Measurements from ENCODE around the gene METTL1. TPM values are rescaled to one million over a fixed set of nuclear protein-coding genes. Genes with fewer than 3 reads are reported as not detected.

METTL1 gene
- total RNA-seq, 2 donors from 2014 or later = 26.1 to 28.7 TPM

- Mint-ChIP-seq H3K27me3 (ENCODE audit: insufficient read depth) (no peaks in the 10 kb centered on the region), H3K4me3 (no peak overlapping the region), H3K4me1 (no peaks in the 10 kb centered on the region), H3K27ac (no peak overlapping the region), H3K36me3 (ENCODE audit: low read depth) (peaks cover 19% of the 10 kb centered on the region), H3K9me3 (no peaks in the 10 kb centered on the region)
- Histone ChIP-seq H3K36me3 (ENCODE audit: control insufficient read depth, insufficient read depth, low read length) (peaks cover 36% of the 10 kb centered on the region), H3K4me3 (ENCODE audit: low read length) (no peak overlapping the region), H3K4me1 (ENCODE audit: control insufficient read depth, insufficient read depth, low read length) (no peaks in the 10 kb centered on the region), H3K9me3 (ENCODE audit: control insufficient read depth, low read length) (no peaks in the 10 kb centered on the region), H3K27me3 (ENCODE audit: control insufficient read depth, insufficient read depth, low read length, poor library complexity, severe bottlenecking) (no peaks in the 10 kb centered on the region), H3K9ac (ENCODE audit: extremely low read depth, low read length, poor library complexity, severe bottlenecking) (no peak overlapping the region), H3K27ac (ENCODE audit: low read depth, low read length) (no peak overlapping the region)
- peak; percentile 91 for DNase-seq
- 50 to 70% methylated on average over 4 to 9 of the region's 9 CpGs for WGBS, 2 experiments (ENCODE audit: insufficient coverage in 1 of 2, insufficient read length in 1 of 2)
- peak; percentile 90 for TF ChIP-seq CTCF (conservative IDR thresholded peaks at IDR 0.05)
Observed at GRCh38 chr12:57803319-57803893, 31.5 kb upstream of the METTL1 start.

GRCh38 chr12:57802607-57803006 is 30.7 kb upstream of the METTL1 start:
- no peaks in the 10 kb centered on the region for H3K27me3 ChIP-seq (ENCODE audit: control insufficient read depth, insufficient read depth, low read length, poor library complexity, severe bottlenecking)
- H3K4me1 ChIP-seq (ENCODE audit: control insufficient read depth, insufficient read depth, low read length) = no peaks in the 10 kb centered on the region
- Mint-ChIP-seq H3K9me3 (no peaks in the 10 kb centered on the region), H3K4me1 (no peaks in the 10 kb centered on the region), H3K27ac (no peak overlapping the region), H3K36me3 (ENCODE audit: low read depth) (peaks cover 21% of the 10 kb centered on the region), H3K27me3 (ENCODE audit: insufficient read depth) (no peaks in the 10 kb centered on the region), H3K4me3 (no peak overlapping the region)
- no peak overlapping the region for H3K4me3 ChIP-seq (ENCODE audit: low read length)
- no peak overlapping the region for H3K27ac ChIP-seq (ENCODE audit: low read depth, low read length)
- 82% methylated on average over 1 of the region's 1 CpG; no CpG with 5 or more reads in 1 of the 2 experiments for WGBS, 2 experiments (ENCODE audit: insufficient coverage in 1 of 2, insufficient read length in 1 of 2)
- no peak for DNase-seq
- no peak overlapping the region for H3K9ac ChIP-seq (ENCODE audit: extremely low read depth, low read length, poor library complexity, severe bottlenecking)
- no peaks in the 10 kb centered on the region for H3K9me3 ChIP-seq (ENCODE audit: control insufficient read depth, low read length)
- no peak for TF ChIP-seq CTCF (conservative IDR thresholded peaks at IDR 0.05)
- peaks cover 37% of the 10 kb centered on the region for H3K36me3 ChIP-seq (ENCODE audit: control insufficient read depth, insufficient read depth, low read length)

- Histone ChIP-seq H3K27me3 (ENCODE audit: control insufficient read depth, insufficient read depth, low read length, poor library complexity, severe bottlenecking) (no peaks in the 10 kb centered on the region), H3K4me1 (ENCODE audit: control insufficient read depth, insufficient read depth, low read length) (no peaks in the 10 kb centered on the region), H3K9ac (ENCODE audit: extremely low read depth, low read length, poor library complexity, severe bottlenecking) (no peak overlapping the region), H3K27ac (ENCODE audit: low read depth, low read length) (no peak overlapping the region), H3K36me3 (ENCODE audit: control insufficient read depth, insufficient read depth, low read length) (peaks cover 50% of the 10 kb centered on the region), H3K4me3 (ENCODE audit: low read length) (no peak overlapping the region), H3K9me3 (ENCODE audit: control insufficient read depth, low read length) (no peaks in the 10 kb centered on the region)
- Mint-ChIP-seq H3K4me3 (no peak overlapping the region), H3K9me3 (no peaks in the 10 kb centered on the region), H3K27ac (no peak overlapping the region), H3K4me1 (no peaks in the 10 kb centered on the region), H3K27me3 (ENCODE audit: insufficient read depth) (no peaks in the 10 kb centered on the region), H3K36me3 (ENCODE audit: low read depth) (peaks cover 33% of the 10 kb centered on the region)
- no peak for TF ChIP-seq CTCF (conservative IDR thresholded peaks at IDR 0.05)
- WGBS, 2 experiments (ENCODE audit: insufficient coverage in 1 of 2, insufficient read length in 1 of 2) = 97 to 100% methylated on average over 1 to 3 of the region's 3 CpGs
- DNase-seq = no peak
Observed at GRCh38 chr12:57800965-57801364, 29.1 kb upstream of the METTL1 start.
